HepG2 (cell line): Measurements from ENCODE around the gene VASH2. TPM values are rescaled to one million over a fixed set of nuclear protein-coding genes. Genes with fewer than 3 reads are reported as not detected.

Experiments
- ATAC-seq: fragments of 200-7000 bp; cut with Tn5 transposase; 3 replicates; pipeline ENCODE4 v1.9.1; 2020; ENCODE audit warnings: mild to moderate bottlenecking, moderate library complexity
- BruUV-seq: library from RNA; stranded (reverse); fragments of 400-500 nt; replicated peaks from 2 replicates; lab custom pipeline; 2021; lab: Mats Ljungman, UMichigan
- CTCF ChIA-PET: fragments of 300-600 bp; formaldehyde crosslinking; extraction: SDS; loops from one replicate; lab custom pipeline; 2021; ENCODE audit warnings: low total read pairs, inconsistent platforms, low intra/inter-chr PET ratio; lab: Yijun Ruan, JAX
- POLR2A ChIA-PET: fragments of 350-600 bp; sonication (Branson Sonifier 250); formaldehyde crosslinking; loops from one replicate; lab custom pipeline; 2020; ENCODE audit warnings: antibody characterized with exemption, inconsistent platforms; lab: Yijun Ruan, JAX
- DNase-seq: peaks from one replicate; pipeline ENCODE4 v3.0.0-alpha.2; 2015; ENCODE audit warnings: low spot score
- FAIRE-seq: peaks from 3 replicates; lab custom pipeline; 2011; peaks lifted over from hg19 to GRCh38; lab: Jason Lieb, UNC
- H2AFZ ChIP-seq: one replicate; pipeline ENCODE4 v1.6.1; 2011; ENCODE audit warnings: low read length, inconsistent platforms
- H3K27ac ChIP-seq: fragments of 300-600 bp; 3 replicates; pipeline ENCODE4 v1.8.0; 2011; ENCODE audit warnings: mixed run types, mild to moderate bottlenecking, mixed read lengths, low read length, inconsistent platforms; ENCODE audit not compliant: insufficient read depth; ENCODE audit errors: extremely low read length
- H3K27me3 ChIP-seq, 2 experiments: fragments of 200-600 bp in 1 of 2; 2 replicates in 1 of 2; 3 replicates in 1 of 2; pipeline versions ENCODE4 v1.6.0 to v1.8.0; 2011; ENCODE audit warnings: low read length in 2 of 2, mild to moderate bottlenecking in 2 of 2, moderate library complexity in 2 of 2, inconsistent platforms in 1 of 2; ENCODE audit not compliant: insufficient read depth in 2 of 2, control insufficient read depth in 1 of 2
- H3K36me3 ChIP-seq, 2 experiments: fragments of 200-600 bp in 1 of 2; replicated peaks in 1 of 2; 2 replicates in 1 of 2; 3 replicates in 1 of 2; pipeline versions ENCODE4 v1.5.1 to v1.8.0; 2011; ENCODE audit warnings: low read length in 2 of 2, inconsistent platforms in 1 of 2; ENCODE audit not compliant: insufficient read depth in 2 of 2, control insufficient read depth in 1 of 2
- H3K4me1 ChIP-seq: 2 replicates; pipeline ENCODE4 v1.5.1; 2012; ENCODE audit warnings: low read length, inconsistent platforms; ENCODE audit not compliant: insufficient read depth
- H3K4me2 ChIP-seq: 2 replicates; pipeline ENCODE4 v1.6.0; 2011; ENCODE audit warnings: low read depth, low read length, inconsistent platforms
- H3K4me3 ChIP-seq, 3 experiments: fragments of 200-600 bp in 1 of 3; sonication (generic), shearing (Covaris generic) in 1 of 3; replicated peaks in 1 of 3; 2 replicates each; pipeline ENCODE4 v1.5.1; 2011 to 2016; ENCODE audit warnings: low read length in 3 of 3, inconsistent platforms in 2 of 3, low read depth in 2 of 3, mild to moderate bottlenecking in 2 of 3, control low read depth in 1 of 3, mixed read lengths in 1 of 3; ENCODE audit not compliant: insufficient read depth in 1 of 3
- H3K79me2 ChIP-seq: one replicate; pipeline ENCODE4 v1.6.1; 2011; ENCODE audit warnings: low read length, inconsistent platforms; ENCODE audit not compliant: insufficient read depth
- H3K9ac ChIP-seq: 2 replicates; pipeline ENCODE4 v1.6.0; 2011; ENCODE audit warnings: mild to moderate bottlenecking, low read depth, low read length, inconsistent platforms; ENCODE audit not compliant: insufficient read depth
- H3K9me3 ChIP-seq: 2 replicates; pipeline ENCODE4 v1.5.1; 2012; ENCODE audit warnings: mild to moderate bottlenecking, low read length
- H4K20me1 ChIP-seq: 2 replicates; pipeline ENCODE4 v1.6.0; 2011; ENCODE audit warnings: inconsistent platforms, mild to moderate bottlenecking, low read length, moderate library complexity; ENCODE audit not compliant: insufficient read depth
- DPF2 ChIP-seq: sonication (generic); formaldehyde crosslinking; IDR thresholded peaks from 2 replicates; pipeline ENCODE4 v1.4.0; 2020; ENCODE audit warnings: mild to moderate bottlenecking, low read depth, missing genetic modification reagents, borderline replicate concordance
- HNRNPLL ChIP-seq: fragments of 200-400 bp; formaldehyde crosslinking; IDR thresholded peaks from 2 replicates; pipeline ENCODE4 v1.6.1; 2017; ENCODE audit warnings: mild to moderate bottlenecking, low read depth, low read length; ENCODE audit not compliant: poor library complexity, severe bottlenecking
- KMT2A ChIP-seq: sonication (generic); formaldehyde crosslinking; IDR thresholded peaks from 2 replicates; pipeline ENCODE4 v1.4.0; 2020; ENCODE audit warnings: missing genetic modification reagents
- PAF1 ChIP-seq: IDR thresholded peaks from 2 replicates; pipeline ENCODE4 v1.6.1; 2016; ENCODE audit warnings: missing genetic modification reagents, missing compliant biosample characterization
- RELA ChIP-seq: sonication (generic); formaldehyde crosslinking; IDR thresholded peaks from 2 replicates; pipeline ENCODE4 v1.4.0; 2020; ENCODE audit warnings: missing genetic modification reagents
- TCF7L2 ChIP-seq: IDR thresholded peaks from 2 replicates; pipeline ENCODE4 v1.6.1; 2011; ENCODE audit warnings: mild to moderate bottlenecking, low read depth, low read length, moderate library complexity
- ZNF7 ChIP-seq: IDR thresholded peaks from 2 replicates; pipeline ENCODE4 v1.6.1; 2016; ENCODE audit warnings: missing biosample characterization, missing genetic modification reagents
- WGBS: methylation state at CpG from one replicate; pipeline ENCODE4 v1.1.6; 2017; ENCODE audit warnings: low lambda C conversion rate; 5-methylcytosine and 5-hydroxymethylcytosine counted together
- in situ Hi-C: cut with HindIII; loops from 2 replicates; pipeline ENCODE4 v1.10.0; 2017; ENCODE audit warnings: low pct_unique_long_range_greater_than_20kb; ENCODE audit not compliant: extremely low pct_ligation_motif_present
- intact Hi-C: fragments of 100-400 bp; cut with micrococcal nuclease; formaldehyde crosslinking; loops from one replicate; pipeline ENCODE4 v1.10.0; 2022; ENCODE audit not compliant: unreplicated experiment
- polyA plus RNA-seq, 8 experiments: library from polyadenylated mRNA; depleted of rRNA in 3 of 8; stranded (reverse) in 7 of 8; unstranded in 1 of 8; fragments of >200 nt; fragmentation: Illumina TruSeq in 4 of 8; extraction: Trizol in 4 of 8; gene quantifications; 2 replicates each; pipeline versions ENCODE4 v1.2.1 to v1.2.3, GENCODE V29; 2011 to 2016; ENCODE audit warnings: low read depth in 4 of 8, missing spikeins in 1 of 8, mixed read lengths in 1 of 8; ENCODE audit not compliant: insufficient read depth in 1 of 8
- total RNA-seq, 5 experiments: library from RNA; depleted of rRNA; stranded (reverse); fragments of >200 nt; fragmentation: Illumina TruSeq; extraction: Trizol; gene quantifications; 2 replicates each; pipeline ENCODE4 v1.2.3, GENCODE V29; 2016; ENCODE audit warnings: low read depth in 1 of 5
- TF ChIP-seq, protein P1 (sequence below): sonication (generic); formaldehyde crosslinking; IDR thresholded peaks from 2 replicates; pipeline ENCODE4 v1.4.0; 2020; ENCODE audit warnings: missing genetic modification reagents

VASH2 gene
- total and polyA plus RNA-seq, 2 of the 13 experiments (the other 11 are each of a cell fraction or from before 2014, with no cell fraction given) = 0.44 to 1.00 TPM

DNA sequence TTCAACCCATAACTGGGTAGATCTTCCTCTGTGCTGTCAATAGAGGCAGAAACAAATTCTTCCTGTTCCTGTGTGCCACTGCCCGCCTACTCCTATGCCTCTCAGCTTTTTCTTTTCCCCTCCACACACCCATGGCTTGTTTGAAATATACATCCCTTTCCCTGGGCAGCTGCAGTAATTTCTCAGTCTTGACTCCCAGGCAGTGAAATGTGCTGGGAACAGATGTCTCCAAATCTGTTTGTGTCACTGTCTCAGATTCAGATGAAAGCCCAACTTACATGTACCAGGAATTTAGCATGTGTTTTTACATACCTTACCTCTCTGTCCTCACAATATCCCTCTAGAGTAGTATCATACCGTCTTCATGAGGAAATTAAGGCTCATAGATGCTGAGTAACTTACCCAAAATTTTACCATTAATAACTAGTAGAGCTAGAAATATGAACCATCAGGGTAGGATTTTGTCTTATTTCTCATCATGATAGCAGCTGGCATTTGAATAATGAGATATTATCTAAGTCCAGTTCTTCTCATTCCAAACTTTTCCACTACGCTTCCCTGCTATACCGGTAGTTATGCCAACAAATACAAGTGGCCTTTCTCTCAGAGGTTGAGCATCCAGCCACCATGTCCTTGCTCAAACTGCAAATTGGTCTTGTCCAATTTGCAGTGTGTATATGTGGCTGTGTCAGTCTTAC is 4.7 kb upstream of the VASH2 start:
- Histone ChIP-seq H3K36me3 (no peaks in the 10 kb centered on the region), H3K27ac (no peak overlapping the region), H3K27me3 (no peaks in the 10 kb centered on the region), H3K9ac (no peak overlapping the region), H2AFZ (no peak overlapping the region), H3K4me2 (no peak overlapping the region), H3K79me2 (no peaks in the 10 kb centered on the region), H3K4me1 (peaks cover 23% of the 10 kb centered on the region), H3K4me3 (no peak overlapping the region), H3K9me3 (no peaks in the 10 kb centered on the region), H4K20me1 (no peaks in the 10 kb centered on the region)
- 75% methylated on average over 4 of the region's 4 CpGs for WGBS
- CTCF ChIA-PET = no interaction called here
- in situ Hi-C loops (no loop called here), intact Hi-C loops (loop anchor here (5.0 kb wide), 1 partner anchor 37 kb away; no protein-coding TSS in a partner anchor)
- DNase-seq = no peak
- ATAC-seq = no peak
- no peak for TF ChIP-seq HNRNPLL
- TF ChIP-seq, protein P1, sequence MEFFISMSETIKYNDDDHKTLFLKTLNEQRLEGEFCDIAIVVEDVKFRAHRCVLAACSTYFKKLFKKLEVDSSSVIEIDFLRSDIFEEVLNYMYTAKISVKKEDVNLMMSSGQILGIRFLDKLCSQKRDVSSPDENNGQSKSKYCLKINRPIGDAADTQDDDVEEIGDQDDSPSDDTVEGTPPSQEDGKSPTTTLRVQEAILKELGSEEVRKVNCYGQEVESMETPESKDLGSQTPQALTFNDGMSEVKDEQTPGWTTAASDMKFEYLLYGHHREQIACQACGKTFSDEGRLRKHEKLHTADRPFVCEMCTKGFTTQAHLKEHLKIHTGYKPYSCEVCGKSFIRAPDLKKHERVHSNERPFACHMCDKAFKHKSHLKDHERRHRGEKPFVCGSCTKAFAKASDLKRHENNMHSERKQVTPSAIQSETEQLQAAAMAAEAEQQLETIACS (CRISPR knock-in tag) = no peak
- TF ChIP-seq PAF1 (CRISPR knock-in tag) = no peak
- peak; percentile 53; the same call in 1 of the 2 replicates for TF ChIP-seq ZNF7 (CRISPR knock-in tag)
- no peak for TF ChIP-seq RELA (CRISPR knock-in tag)
- no peak for TF ChIP-seq DPF2 (CRISPR knock-in tag)
- no TSS peak for BruUV-seq
- POLR2A ChIA-PET = no interaction called here
- FAIRE-seq = no peak

DNA sequence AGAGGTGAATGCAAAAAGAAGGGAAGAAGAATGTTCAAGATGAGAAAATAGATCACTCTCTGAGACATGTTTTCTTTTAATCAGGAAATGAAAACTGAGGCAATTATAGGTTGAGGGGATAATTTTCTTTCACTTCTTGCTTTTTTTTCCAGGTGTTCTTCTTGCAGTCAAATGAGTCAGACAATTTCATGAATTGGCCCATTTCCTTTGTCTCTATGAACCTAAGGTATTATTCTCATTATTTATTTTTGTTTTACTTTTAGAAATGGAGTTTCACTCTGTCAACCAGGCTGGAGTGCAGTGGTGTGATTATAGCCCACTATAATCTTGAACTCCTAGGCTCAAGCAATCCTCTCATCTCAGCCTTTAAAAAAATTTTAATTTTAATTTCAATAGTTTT is 3.5 kb upstream of the VASH2 start:
- Histone ChIP-seq H4K20me1 (no peaks in the 10 kb centered on the region), H3K27ac (no peak overlapping the region), H2AFZ (no peak overlapping the region), H3K36me3 (no peaks in the 10 kb centered on the region), H3K4me3 (no peak overlapping the region), H3K4me1 (peaks cover 23% of the 10 kb centered on the region), H3K27me3 (no peaks in the 10 kb centered on the region), H3K9me3 (no peaks in the 10 kb centered on the region), H3K79me2 (no peaks in the 10 kb centered on the region), H3K9ac (no peak overlapping the region), H3K4me2 (no peak overlapping the region)
- TF ChIP-seq KMT2A (no peak), TCF7L2 (no peak)
- FAIRE-seq = no peak
- intact Hi-C loops = loop anchor here (5.0 kb wide), 1 partner anchor 35 kb away; no protein-coding TSS in a partner anchor
- no peak for ATAC-seq
- ChIA-PET CTCF (no interaction called here), POLR2A (no interaction called here)
- DNase-seq = no peak
- BruUV-seq = no TSS peak
- in situ Hi-C loops = no loop called here
